K562 treated with DMSO at 1 percent for 24 hours (cell line): ENCODE data around the gene CD160. TPM values are rescaled to one million over a fixed set of nuclear protein-coding genes. Genes with fewer than 3 reads are reported as not detected.

Experiments used
- total RNA-seq: library from RNA; unstranded; fragments of 300-600 nt; gene quantifications from 2 replicates; pipeline ENCODE4 v1.2.3, GENCODE V29; 2022; ENCODE audit warnings: low read depth; ENCODE audit not compliant: insufficient read depth

The CD160 gene
- total RNA-seq, result not detected in 2 replicates

GRCh38 chr1:145719230-145720079 lies at the start of gene CD160:
Gene CD160 (plus strand): TSS chr1:145719499. CDS start chr1:145728328, 8,829 bp downstream.

GRCh38 chr1:145707183-145707867 lies 12.0 kb upstream of the CD160 start, which contains the start of gene PDZK1:
Gene PDZK1 (minus strand): TSS chr1:145707368. CDS start chr1:145688021, 19,347 bp downstream.

Other genes starting within 250 kb of the CD160 start
- gene GPR89A, start 111.5 kb upstream of the CD160 start, total RNA-seq, result 10.8 and 11.8 TPM in 2 replicates
- gene PDZK1, start 12.1 kb upstream of the CD160 start, total RNA-seq, result 0.27 TPM in 1 of 2 replicates, not detected in the other
- gene RNF115, start 104.6 kb downstream of the CD160 start, total RNA-seq, result 6.0 and 6.1 TPM in 2 replicates
- gene POLR3C, start 104.7 kb downstream of the CD160 start, total RNA-seq, result 45.7 and 47.6 TPM in 2 replicates
- 9.2 and 10.1 TPM in 2 replicates for gene NUDT17, start 126.1 kb downstream of the CD160 start, total RNA-seq
- 21.1 and 28.0 TPM in 2 replicates for gene PIAS3, start 139.6 kb downstream of the CD160 start, total RNA-seq
- gene ANKRD35, start 166.4 kb downstream of the CD160 start, total RNA-seq, result 0.29 and 0.47 TPM in 2 replicates
- gene ITGA10, start 190.6 kb downstream of the CD160 start, total RNA-seq, result 0.21 and 0.41 TPM in 2 replicates
- 26.7 TPM in 2 replicates for gene PEX11B, start 199.2 kb downstream of the CD160 start, total RNA-seq
- 153 and 166 TPM in 2 replicates for gene RBM8A, start 208.0 kb downstream of the CD160 start, total RNA-seq
- 12.5 and 15.0 TPM in 2 replicates for gene LIX1L, start 238.5 kb downstream of the CD160 start, total RNA-seq
- 2.9 and 3.0 TPM in 2 replicates for gene ANKRD34A, start 245.1 kb downstream of the CD160 start, total RNA-seq
- gene POLR3GL, start 245.2 kb downstream of the CD160 start, total RNA-seq, result 67.0 and 71.8 TPM in 2 replicates